Heart left ventricle (tissue), 16 donors: ENCODE measurements around the gene BRCA2. TPM values are rescaled to one million over a fixed set of nuclear protein-coding genes. Genes with fewer than 3 reads are reported as not detected.

Experiments
- ATAC-seq, 4 donors: fragments of 200-7000 bp; cut with Tn5 transposase; one replicate each; pipeline ENCODE4 v1.9.1; 2020 to 2022; ENCODE audit warnings: moderate library complexity in 4 of 4, mild to moderate bottlenecking in 3 of 4, moderate number of reproducible peaks in 1 of 4
- DNase-seq, 5 donors: peaks; one replicate each; pipeline ENCODE4 v3.0.0-alpha.2; 2020
- H3K27ac ChIP-seq, 12 donors: fragments of 200-600 bp; sonication (generic) in 4 of 12; one replicate each; pipeline versions ENCODE4 v1.5.0 to v1.8.0; 2016 to 2022; ENCODE audit warnings: mild to moderate bottlenecking in 2 of 12
- H3K27me3 ChIP-seq, 9 donors: fragments of 200-600 bp; sonication (generic) in 2 of 9; one replicate each; pipeline versions ENCODE4 v1.5.1 to v1.8.0; 2016 to 2022; ENCODE audit warnings: mild to moderate bottlenecking in 3 of 9
- H3K36me3 ChIP-seq, 9 donors: fragments of 200-600 bp; sonication (generic) in 2 of 9; one replicate each; pipeline versions ENCODE4 v1.5.0 to v1.8.0; 2018 to 2022; ENCODE audit warnings: mild to moderate bottlenecking in 2 of 9
- H3K4me1 ChIP-seq, 12 donors: fragments of 200-600 bp; sonication (generic) in 4 of 12; one replicate each; pipeline versions ENCODE4 v1.5.0 to v1.8.0; 2016 to 2022; ENCODE audit warnings: mild to moderate bottlenecking in 3 of 12
- H3K4me3 ChIP-seq, 12 donors: fragments of 200-600 bp; sonication (generic) in 4 of 12; one replicate each; pipeline versions ENCODE4 v1.5.0 to v1.8.0; 2017 to 2022; ENCODE audit warnings: mild to moderate bottlenecking in 9 of 12, moderate library complexity in 4 of 12
- H3K9me3 ChIP-seq, 12 donors: fragments of 200-600 bp; sonication (generic) in 4 of 12; one replicate each; pipeline versions ENCODE4 v1.5.0 to v1.8.0; 2016 to 2022; ENCODE audit warnings: mild to moderate bottlenecking in 1 of 12
- POLR2A ChIP-seq, 2 donors: fragments of 450-650 bp; IDR thresholded peaks; one replicate each; pipeline ENCODE4 v1.6.1; 2017; ENCODE audit warnings: antibody characterized with exemption in 2 of 2, mild to moderate bottlenecking in 2 of 2, moderate library complexity in 2 of 2
- WGBS, 4 donors: extraction: QIAGEN DNeasy Blood & Tissue Kit in 2 of 4; methylation state at CpG; one replicate each; pipeline versions ENCODE4 v1.1.5 to v1.1.7; 2013 to 2018; 5-methylcytosine and 5-hydroxymethylcytosine counted together
- intact Hi-C, 10 donors: fragments of 100-400 bp; cut with DNase I; formaldehyde crosslinking; loops; one replicate each; pipeline versions ENCODE4 v1.11.1 to v1.14.2; 2022
- polyA plus RNA-seq, 2 donors: library from polyadenylated mRNA; stranded (reverse); fragments of 200-250 nt; gene quantifications; one replicate each; pipeline ENCODE4 v1.2.3, GENCODE V29; 2013
- total RNA-seq, 9 donors: library from RNA; depleted of rRNA in 2 of 9; stranded (reverse); fragments of >200 nt in 2 of 9; fragmentation: NEBNext Ultra II Directional in 3 of 9; extraction: Animal tissue kit (Norgen Biotek cat#: 25700) in 3 of 9; gene quantifications; one replicate each; pipeline versions ENCODE4 v1.1.0 to v1.2.4, GENCODE V29; 2016 to 2023
- TF ChIP-seq, protein P1 (sequence below), 12 donors: fragments of 200-600 bp; sonication (generic) in 4 of 12; IDR thresholded peaks; one replicate each; pipeline versions ENCODE4 v1.5.0 to v1.8.0; 2018 to 2022; ENCODE audit warnings: antibody characterized with exemption in 12 of 12, mild to moderate bottlenecking in 5 of 12
- donor health status: ischemic (EF 13 %, LVEDD 7.1; RV severe dilation, severe dysfunction).
- donor health status: healthy with polysubstance abuse.
- donor health status: DM: no; HTN: yes; CAD: no.
- donor health status: DM: no; HTN: no; CAD: no.
- donor health status: ischemic (EF 25% LVEDD 6.9; RV normal size, moderate dysfunction).
- donor health status: ischemic (EF 25% LVEDD 5.7; RV mildly dilated, moderate dysfunction).
- donor health status: healthy.
- donor health status: DM: yes; HTN: yes; CAD: no.
- donor health status: ischemic (EF 35%, LVEDD 5.7; RV mildly dilated, moderate dysfunction).
- donor health status: nonischemic (EF 11% LVEDD 7.7; RV severe dilation, severe dysfunction).
- donor health status: DM: yes; HTN: yes; CAD: no.
- donor health status: PGD.
- donor health status: ischemic (EF 29% LVEDD 5.4; RV normal size, mild dysfunction).
- donor health status: nonischemic (EF 23%, LVEDD 6.1; RV moderate dilation, normal function).

Gene BRCA2
- total and polyA plus RNA-seq, 11 donors: 0.04 to 5.2 (median 0.28) TPM

DNA sequence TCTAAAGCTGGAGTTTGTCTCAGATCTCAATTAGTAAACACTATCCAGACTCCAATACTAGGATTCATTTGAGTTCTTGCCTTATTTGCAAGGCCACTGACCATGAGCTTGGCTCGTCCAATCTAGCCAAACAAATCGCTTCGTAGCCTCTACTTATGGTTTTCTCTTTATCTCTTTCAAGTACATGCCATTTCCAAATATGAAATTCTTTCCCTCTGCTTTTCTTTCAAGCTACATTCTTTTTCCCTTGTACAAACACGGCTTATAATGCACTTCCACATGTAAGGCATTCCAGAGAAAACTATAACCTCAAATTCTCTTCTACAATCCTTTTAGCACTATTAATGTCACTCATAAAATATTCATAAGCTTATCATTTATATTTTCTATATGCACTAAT, 123.6 kb downstream of the BRCA2 start:
- no peak for ATAC-seq
- no peaks in the 10 kb centered on the region for H3K27me3 ChIP-seq
- intact Hi-C loops: no loop called here
- peaks cover 0 to 67% (median 35%) of the 10 kb centered on the region in 9 donors for H3K36me3 ChIP-seq
- no peaks in the 10 kb centered on the region for H3K9me3 ChIP-seq
- H3K27ac ChIP-seq: no peak overlapping the region
- H3K4me1 ChIP-seq: peaks cover 0 to 9% (median 0%) of the 10 kb centered on the region in 12 donors
- no peak overlapping the region for H3K4me3 ChIP-seq
- TF ChIP-seq, protein P1, sequence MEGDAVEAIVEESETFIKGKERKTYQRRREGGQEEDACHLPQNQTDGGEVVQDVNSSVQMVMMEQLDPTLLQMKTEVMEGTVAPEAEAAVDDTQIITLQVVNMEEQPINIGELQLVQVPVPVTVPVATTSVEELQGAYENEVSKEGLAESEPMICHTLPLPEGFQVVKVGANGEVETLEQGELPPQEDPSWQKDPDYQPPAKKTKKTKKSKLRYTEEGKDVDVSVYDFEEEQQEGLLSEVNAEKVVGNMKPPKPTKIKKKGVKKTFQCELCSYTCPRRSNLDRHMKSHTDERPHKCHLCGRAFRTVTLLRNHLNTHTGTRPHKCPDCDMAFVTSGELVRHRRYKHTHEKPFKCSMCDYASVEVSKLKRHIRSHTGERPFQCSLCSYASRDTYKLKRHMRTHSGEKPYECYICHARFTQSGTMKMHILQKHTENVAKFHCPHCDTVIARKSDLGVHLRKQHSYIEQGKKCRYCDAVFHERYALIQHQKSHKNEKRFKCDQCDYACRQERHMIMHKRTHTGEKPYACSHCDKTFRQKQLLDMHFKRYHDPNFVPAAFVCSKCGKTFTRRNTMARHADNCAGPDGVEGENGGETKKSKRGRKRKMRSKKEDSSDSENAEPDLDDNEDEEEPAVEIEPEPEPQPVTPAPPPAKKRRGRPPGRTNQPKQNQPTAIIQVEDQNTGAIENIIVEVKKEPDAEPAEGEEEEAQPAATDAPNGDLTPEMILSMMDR (IDR thresholded peaks at IDR 0.05): no peak
- no peak for TF ChIP-seq POLR2A (IDR thresholded peaks at IDR 0.05)
- DNase-seq: no peak
- WGBS, 4 donors: 84 to 89% (median 85%) methylated on average over 4 of the region's 4 CpGs

DNA sequence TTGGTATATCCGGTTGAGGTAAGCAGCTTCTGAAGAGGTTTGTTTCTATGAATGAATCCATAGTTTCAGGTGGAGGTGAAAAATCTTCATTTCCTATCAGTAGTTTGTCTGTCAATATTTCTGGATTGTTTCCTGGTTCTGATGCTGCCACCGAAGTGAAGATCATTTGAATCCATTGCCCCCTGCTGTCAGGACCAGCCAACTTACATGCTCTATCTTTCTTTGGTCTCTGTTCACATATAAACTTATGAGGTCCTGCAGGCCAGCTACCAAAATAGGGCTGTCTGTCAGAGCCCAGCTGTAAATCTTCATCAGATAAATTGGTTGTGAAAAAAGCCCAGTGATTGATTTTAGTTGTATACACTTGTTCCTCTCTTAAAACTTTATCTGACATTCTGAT, 127.8 kb downstream of the BRCA2 start:
- DNase-seq (no peak), ATAC-seq (no peak)
- Histone ChIP-seq H3K27ac (peak overlapping the region in 1 of 12 donors; percentile 53), H3K4me3 (no peak overlapping the region), H3K36me3 (peaks cover 0 to 47% (median 9%) of the 10 kb centered on the region in 9 donors), H3K27me3 (no peaks in the 10 kb centered on the region), H3K4me1 (peaks cover 0 to 29% (median 2%) of the 10 kb centered on the region in 12 donors), H3K9me3 (no peaks in the 10 kb centered on the region)
- intact Hi-C loops: no loop called here
- whole genome bisulfite sequencing, 4 donors: 44 to 59% (median 52%) methylated on average over 2 of the region's 2 CpGs
- no peak for TF ChIP-seq POLR2A (IDR thresholded peaks at IDR 0.05)
- TF ChIP-seq, protein P1 (IDR thresholded peaks at IDR 0.05): peak in 8 of 12 donors; percentile 23 to 47 (median 32)

DNA sequence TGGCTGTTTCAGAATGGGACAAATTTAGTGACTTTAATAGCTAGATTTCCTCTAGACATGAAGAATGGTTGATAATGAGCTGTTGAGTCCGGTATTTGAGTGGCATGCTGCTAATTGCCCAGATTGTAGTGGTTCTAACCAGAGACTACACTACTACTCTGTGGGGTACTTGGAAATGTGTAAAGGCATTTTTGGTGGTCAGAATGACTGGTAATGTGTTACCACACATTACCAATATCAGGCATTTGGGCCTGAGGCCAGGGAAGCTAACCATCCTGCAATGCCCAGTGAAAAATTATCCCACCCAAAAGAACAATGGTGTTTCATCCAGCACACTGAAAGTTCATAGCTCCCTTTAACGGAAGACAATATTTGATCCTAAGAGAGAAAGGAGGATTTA, 130.2 kb downstream of the BRCA2 start:
- H3K4me1 ChIP-seq: peaks cover 0 to 33% (median 3%) of the 10 kb centered on the region in 12 donors
- TF ChIP-seq, protein P1 (IDR thresholded peaks at IDR 0.05): no peak
- TF ChIP-seq POLR2A (IDR thresholded peaks at IDR 0.05): no peak
- H3K27me3 ChIP-seq: no peaks in the 10 kb centered on the region
- H3K9me3 ChIP-seq: no peaks in the 10 kb centered on the region
- H3K36me3 ChIP-seq: peaks cover 0 to 40% (median 4%) of the 10 kb centered on the region in 9 donors
- DNase-seq (no peak), ATAC-seq (no peak)
- no peak overlapping the region for H3K27ac ChIP-seq
- intact Hi-C loops: no loop called here
- 87 to 98% (median 93%) methylated on average over 2 of the region's 2 CpGs for WGBS, 4 donors
- H3K4me3 ChIP-seq: no peak overlapping the region

DNA sequence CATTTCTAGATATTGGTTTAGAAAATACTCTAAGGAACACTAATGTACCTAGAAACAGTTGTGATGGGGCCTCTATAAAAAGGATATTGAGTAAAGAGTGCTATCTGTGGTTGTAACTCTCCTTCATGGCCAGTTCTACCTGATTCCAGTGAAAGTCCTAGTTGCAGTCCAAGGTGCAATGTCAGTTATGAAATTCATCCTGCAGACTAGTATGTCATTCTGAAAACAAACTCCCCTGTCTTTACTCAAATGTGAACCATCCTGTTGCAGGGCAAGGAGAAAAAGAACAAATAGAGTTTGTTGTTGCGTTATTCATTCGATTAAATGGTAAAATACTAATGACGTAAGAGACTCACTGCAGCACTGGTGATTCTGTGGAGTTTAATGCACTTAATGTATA, 130.9 kb downstream of the BRCA2 start:
- DNase-seq (no peak), ATAC-seq (no peak)
- Histone ChIP-seq H3K27ac (peak overlapping the region in 1 of 12 donors; percentile 65), H3K27me3 (no peaks in the 10 kb centered on the region), H3K36me3 (peaks cover 0 to 40% (median 4%) of the 10 kb centered on the region in 9 donors), H3K4me3 (no peak overlapping the region), H3K4me1 (peaks cover 0 to 33% (median 3%) of the 10 kb centered on the region in 12 donors), H3K9me3 (peaks cover 0 to under 1% (median 0%) of the 10 kb centered on the region in 12 donors)
- TF ChIP-seq POLR2A (IDR thresholded peaks at IDR 0.05): no peak
- TF ChIP-seq, protein P1 (IDR thresholded peaks at IDR 0.05): no peak
- intact Hi-C loops: no loop called here
- 95 to 100% (median 98%) methylated on average over 3 of the region's 3 CpGs for WGBS, 4 donors
